Urinary bladder (tissue), 4 donors: ENCODE measurements around the gene ADORA3. TPM values are rescaled to one million over a fixed set of nuclear protein-coding genes. Genes with fewer than 3 reads are reported as not detected.

Source experiments
- DNase-seq: peaks from one replicate; pipeline ENCODE4 v3.0.0-alpha.2; 2015; ENCODE audit errors: extremely low spot score
- H3K27ac ChIP-seq: one replicate; pipeline ENCODE4 v1.5.1; 2013; ENCODE audit warnings: low read depth, mild to moderate bottlenecking, moderate library complexity
- H3K36me3 ChIP-seq: one replicate; pipeline ENCODE4 v1.6.1; 2013; ENCODE audit warnings: mild to moderate bottlenecking, moderate library complexity; ENCODE audit not compliant: insufficient read depth
- H3K4me1 ChIP-seq: one replicate; pipeline ENCODE4 v1.6.1; 2013; ENCODE audit warnings: mild to moderate bottlenecking, moderate library complexity; ENCODE audit not compliant: insufficient read depth
- H3K4me3 ChIP-seq: one replicate; pipeline ENCODE4 v1.5.1; 2013; ENCODE audit warnings: low read depth, low read length
- WGBS: extraction: QIAGEN DNeasy Blood & Tissue Kit; methylation state at CpG from one replicate; pipeline ENCODE4 v1.1.7; 2013; 5-methylcytosine and 5-hydroxymethylcytosine counted together
- polyA plus RNA-seq: library from polyadenylated mRNA; stranded (reverse); fragments of 200-250 nt; gene quantifications from one replicate; pipeline ENCODE4 v1.2.3, GENCODE V29; 2013
- small RNA-seq: library from RNA; depleted of rRNA; stranded (forward); fragments of <200 nt; gene quantifications from one replicate; pipeline ENCODE3, GENCODE V24; 2014
- total RNA-seq: library from RNA; depleted of rRNA; stranded (reverse); fragments of >200 nt; gene quantifications from one replicate; pipeline ENCODE4 v1.2.3, GENCODE V29; 2014
- donor health status: healthy with polysubstance abuse.
- donor health status: healthy.

ADORA3 gene
- total and polyA plus RNA-seq, 2 donors, result 1.6 to 8.5 TPM

DNA sequence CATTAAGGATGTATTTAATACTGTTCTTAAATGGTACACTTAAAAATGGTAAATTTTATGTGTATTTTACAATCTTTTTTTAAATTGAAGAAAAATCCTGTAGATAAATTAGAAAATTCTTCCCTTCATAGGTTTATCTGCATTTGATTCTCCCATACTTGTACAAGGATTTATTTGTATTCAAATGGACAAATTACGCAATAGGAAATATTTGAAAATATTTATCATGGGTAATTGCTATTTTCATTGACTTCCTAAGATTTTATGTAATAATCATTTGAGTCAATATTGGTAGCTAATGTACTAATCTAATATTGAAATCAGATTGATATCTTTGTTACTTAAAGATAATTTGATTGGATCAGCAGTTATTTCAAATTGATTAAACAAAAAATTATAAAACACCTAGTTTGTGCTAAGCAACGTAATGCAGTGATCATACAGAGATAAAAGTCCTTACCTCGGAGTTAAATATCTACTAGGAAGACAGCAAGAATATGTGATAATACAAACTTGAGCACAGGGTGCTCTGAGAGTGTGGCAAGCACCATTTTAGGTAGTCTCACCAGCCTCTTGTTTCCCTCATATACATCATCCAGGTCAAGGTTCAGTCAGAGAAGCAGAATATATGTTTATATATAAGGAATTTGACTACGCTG is 40.9 kb downstream of the ADORA3 start:
- Histone ChIP-seq H3K27ac (no peak overlapping the region), H3K4me1 (no peaks in the 10 kb centered on the region), H3K36me3 (peaks cover 2% of the 10 kb centered on the region), H3K4me3 (no peak overlapping the region)
- WGBS, result 54% methylated on average over 4 of the region's 4 CpGs
- no peak for DNase-seq

DNA sequence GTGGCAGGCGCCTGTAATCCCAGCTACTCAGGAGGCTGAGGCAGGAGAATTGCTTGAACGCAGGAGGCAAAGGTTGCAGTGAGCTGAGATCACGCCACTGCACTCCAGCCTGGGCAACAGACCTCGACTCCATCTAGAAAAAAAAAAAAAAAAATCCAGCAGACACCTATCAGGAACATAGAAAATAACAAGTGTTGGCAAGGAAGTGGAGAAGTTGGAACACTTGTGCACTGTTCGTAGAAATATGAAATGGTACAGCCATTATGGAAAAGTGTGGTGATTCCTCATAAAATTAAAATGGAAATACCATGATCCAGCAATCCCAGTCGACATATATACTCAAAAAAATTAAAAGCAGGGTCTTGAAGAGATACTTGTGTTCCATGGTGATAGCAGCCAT is 41.7 kb downstream of the ADORA3 start:
- 96% methylated on average over 6 of the region's 6 CpGs for WGBS
- no peaks in the 10 kb centered on the region for H3K4me1 ChIP-seq
- H3K4me3 ChIP-seq, result no peak overlapping the region
- H3K36me3 ChIP-seq, result peaks cover 2% of the 10 kb centered on the region
- DNase-seq, result no peak
- H3K27ac ChIP-seq, result no peak overlapping the region

DNA sequence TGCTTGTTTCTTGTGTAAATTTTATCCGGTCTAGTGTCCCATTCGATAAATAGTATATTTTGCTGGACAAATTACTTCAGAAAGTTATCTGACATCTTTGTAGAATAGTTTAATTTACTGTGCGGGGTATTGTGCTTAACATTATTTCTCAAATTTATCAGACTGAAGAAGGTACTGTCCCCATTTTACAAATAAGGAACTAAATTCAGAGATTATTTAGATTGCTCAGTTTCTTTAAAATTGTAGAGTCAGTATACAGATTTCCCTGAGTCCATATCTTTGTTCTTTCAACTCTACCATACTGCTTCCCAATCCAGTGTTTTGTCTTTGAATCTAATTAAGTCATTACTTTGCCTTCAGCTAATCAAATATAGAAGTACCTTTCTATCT is 47.8 kb downstream of the ADORA3 start:
- no peak overlapping the region for H3K27ac ChIP-seq
- peaks cover 4% of the 10 kb centered on the region for H3K4me1 ChIP-seq
- WGBS, result 93% methylated on average over 3 of the region's 3 CpGs
- peaks cover 2% of the 10 kb centered on the region for H3K36me3 ChIP-seq
- no peak for DNase-seq
- no peak overlapping the region for H3K4me3 ChIP-seq

DNA sequence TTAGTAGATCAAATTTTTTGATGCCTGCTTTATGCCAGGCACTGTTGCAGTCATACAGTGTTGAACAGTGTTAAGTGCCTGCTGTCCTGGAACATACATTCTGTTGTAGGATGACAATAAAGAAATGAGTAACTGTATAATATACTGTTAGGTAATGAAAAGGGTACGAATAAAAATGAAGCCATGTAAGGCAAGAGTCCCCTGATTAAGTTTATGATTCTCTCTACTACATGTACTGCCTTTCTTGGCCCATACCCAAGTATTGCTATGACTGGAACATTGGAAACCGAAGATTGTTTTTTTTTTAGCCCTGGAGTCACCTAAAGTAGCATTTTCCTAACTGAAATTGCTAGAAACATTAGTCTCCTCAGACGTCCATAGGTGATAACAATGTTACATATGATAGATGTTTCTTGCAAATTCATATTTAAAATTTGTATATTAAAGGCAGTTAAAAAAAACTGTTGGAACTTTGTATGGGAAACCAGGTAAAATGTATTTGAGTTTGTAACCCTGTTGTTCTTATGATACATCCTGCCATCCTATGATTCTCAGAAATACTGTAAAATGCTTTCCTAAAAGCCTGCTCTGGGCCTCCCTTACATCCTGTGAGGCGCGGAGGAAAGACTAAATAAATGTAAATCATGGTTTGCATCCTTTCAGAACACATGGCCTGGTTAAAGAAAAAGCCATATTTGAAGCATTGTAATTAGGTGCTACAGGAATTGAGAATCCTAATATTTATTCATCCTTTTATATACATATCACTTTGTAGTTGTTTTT is 48.4 kb downstream of the ADORA3 start:
- Histone ChIP-seq H3K4me1 (peaks cover 4% of the 10 kb centered on the region), H3K27ac (no peak overlapping the region), H3K4me3 (no peak overlapping the region), H3K36me3 (peaks cover 2% of the 10 kb centered on the region)
- 66% methylated on average over 5 of the region's 5 CpGs for WGBS
- no peak for DNase-seq

DNA sequence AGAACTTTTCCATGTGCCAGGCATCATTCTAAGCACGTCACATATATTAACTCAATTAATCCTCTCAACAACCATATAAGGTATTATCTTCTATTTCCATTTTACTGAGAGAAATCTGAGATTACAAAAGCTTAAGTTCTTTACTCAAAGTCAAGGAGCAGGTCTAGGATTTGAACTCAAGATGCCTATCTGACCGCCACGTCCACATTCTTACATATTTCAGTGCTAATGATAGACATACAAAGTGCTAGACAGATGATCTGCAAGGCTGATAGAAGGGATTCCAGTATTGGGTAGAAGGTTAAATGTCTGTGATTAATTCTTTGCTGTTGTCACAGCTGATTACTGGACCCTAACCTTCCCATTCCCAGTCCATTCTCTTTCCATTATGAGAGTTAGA is 49.7 kb downstream of the ADORA3 start:
- Histone ChIP-seq H3K27ac (no peak overlapping the region), H3K4me3 (no peak overlapping the region), H3K36me3 (peaks cover 2% of the 10 kb centered on the region), H3K4me1 (peaks cover 5% of the 10 kb centered on the region)
- 72% methylated on average over 3 of the region's 3 CpGs for WGBS
- no peak for DNase-seq

DNA sequence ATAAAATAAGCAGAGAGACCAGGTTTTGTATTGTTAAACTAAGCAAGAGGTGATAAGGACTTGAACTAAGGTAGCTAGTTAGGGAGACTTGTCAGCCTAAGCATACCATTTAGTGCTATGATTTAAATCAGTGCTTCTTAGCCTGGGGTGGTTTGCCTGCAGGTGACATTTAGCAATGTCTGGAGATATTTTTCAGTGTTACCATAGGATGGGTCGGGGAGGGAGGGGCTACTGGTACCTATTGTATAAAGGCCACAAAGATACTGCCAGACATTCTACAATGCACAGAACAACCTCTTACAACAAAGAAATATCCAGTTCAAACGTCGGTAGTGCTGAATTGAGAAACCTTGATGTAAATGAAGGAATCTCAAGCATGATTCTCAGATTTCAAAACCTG is 50.9 kb downstream of the ADORA3 start:
- no peak overlapping the region for H3K27ac ChIP-seq
- no peaks in the 10 kb centered on the region for H3K36me3 ChIP-seq
- peaks cover 5% of the 10 kb centered on the region for H3K4me1 ChIP-seq
- WGBS, result 80% methylated on average over 3 of the region's 3 CpGs
- no peak overlapping the region for H3K4me3 ChIP-seq
- no peak for DNase-seq

DNA sequence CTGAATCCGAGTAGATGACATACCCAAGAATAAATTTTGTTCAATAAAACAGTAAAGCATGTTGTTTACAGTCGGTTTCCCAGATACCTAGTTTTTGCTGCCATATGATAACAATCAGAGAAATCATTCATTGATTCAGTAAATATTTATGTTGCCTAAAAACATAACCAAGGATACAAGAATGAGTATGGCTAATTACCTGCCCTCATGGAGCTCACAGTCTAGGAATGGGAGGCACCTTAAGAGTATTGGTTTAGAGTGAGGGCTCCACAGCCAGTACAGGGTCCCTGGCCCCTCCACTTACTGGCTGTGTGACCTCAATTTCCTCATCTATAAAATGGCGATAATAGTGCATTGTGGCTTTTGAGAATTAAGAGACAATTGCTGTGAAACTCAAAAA is 53.2 kb downstream of the ADORA3 start:
- Histone ChIP-seq H3K36me3 (peaks cover 2% of the 10 kb centered on the region), H3K27ac (no peak overlapping the region), H3K4me1 (peaks cover 5% of the 10 kb centered on the region), H3K4me3 (peak overlapping the region; percentile 69)
- WGBS, result 42% methylated on average over 3 of the region's 3 CpGs
- no peak for DNase-seq

DNA sequence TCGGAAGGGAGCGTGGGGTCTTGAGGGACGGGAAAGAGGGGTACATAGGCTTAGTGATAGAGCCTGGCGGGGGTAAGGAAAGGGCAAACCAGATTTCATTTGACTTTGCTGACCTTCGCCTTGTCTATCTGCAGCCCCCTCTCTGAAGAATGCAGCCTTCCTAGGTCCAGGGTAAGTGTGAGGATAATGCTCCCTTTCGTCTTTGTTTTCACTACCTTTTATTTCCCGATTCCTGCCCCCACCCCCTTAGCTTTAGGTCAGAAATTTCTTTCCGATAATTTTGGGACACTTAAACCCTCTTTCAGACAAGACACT is 53.8 kb downstream of the ADORA3 start:
- Histone ChIP-seq H3K27ac (peak overlapping the region; percentile 73), H3K4me3 (peak overlapping the region; percentile 69), H3K36me3 (peaks cover 2% of the 10 kb centered on the region), H3K4me1 (peaks cover 5% of the 10 kb centered on the region)
- DNase-seq, result no peak
- WGBS, result under 1% methylated on average over 8 of the region's 8 CpGs

Small RNAs within 50 kb of the gene (small RNA-seq; reads per million reads assigned to genes)
- not detected for gene RNU6-792P

Other genes with a start within 250 kb of the ADORA3 start
- not detected for gene CHIA, start 212.8 kb downstream of the ADORA3 start, total RNA-seq
- gene CHIA, start 212.8 kb downstream of the ADORA3 start, polyA plus RNA-seq, result not detected
- gene OVGP1, start 75.9 kb downstream of the ADORA3 start, total RNA-seq, result 2.5 TPM
- 1.5 TPM for gene OVGP1, start 75.9 kb downstream of the ADORA3 start, polyA plus RNA-seq
- 21.8 TPM for gene WDR77, start 54.4 kb downstream of the ADORA3 start, total RNA-seq
- gene WDR77, start 54.4 kb downstream of the ADORA3 start, polyA plus RNA-seq, result 27.3 TPM
- gene ATP5PB, start 54.2 kb downstream of the ADORA3 start, total RNA-seq, result 342 TPM
- 303 TPM for gene ATP5PB, start 54.2 kb downstream of the ADORA3 start, polyA plus RNA-seq
- gene C1orf162, start 29.6 kb downstream of the ADORA3 start, total RNA-seq, result 3.1 TPM
- gene C1orf162, start 29.6 kb downstream of the ADORA3 start, polyA plus RNA-seq, result 28.7 TPM
- 0.74 TPM for gene TMIGD3, start within 50 bp of the ADORA3 start, total RNA-seq
- gene TMIGD3, start within 50 bp of the ADORA3 start, polyA plus RNA-seq, result 5.0 TPM
- gene RAP1A, start 116.2 kb upstream of the ADORA3 start, total RNA-seq, result 89.8 TPM
- gene RAP1A, start 116.2 kb upstream of the ADORA3 start, polyA plus RNA-seq, result 199 TPM
- 7.4 TPM for gene INKA2, start 235.8 kb upstream of the ADORA3 start, total RNA-seq
- 5.4 TPM for gene INKA2, start 235.8 kb upstream of the ADORA3 start, polyA plus RNA-seq